DMS114 treated with DMSO at 0.1 percent for 48 hours (cell line): ENCODE results near the gene SLC9A5.

Source experiments
- DNase-seq: peaks from one replicate; lab custom pipeline; 2025; ENCODE audit not compliant: unreplicated experiment; lab: John Stamatoyannopoulos, UW

The SLC9A5 gene

GRCh38 chr16:67213197-67214019, 35.4 kb upstream of the SLC9A5 start:
- DNase-seq = no peak

GRCh38 chr16:67215706-67216105, 33.1 kb upstream of the SLC9A5 start:
- DNase-seq = no peak

GRCh38 chr16:67216612-67217490, 31.9 kb upstream of the SLC9A5 start:
- no peak for DNase-seq

GRCh38 chr16:67223992-67224391, 24.8 kb upstream of the SLC9A5 start:
- no peak for DNase-seq

- no peak for DNase-seq
Observed at GRCh38 chr16:67226295-67226803, 22.4 kb upstream of the SLC9A5 start.

- peak; percentile 94 for DNase-seq
Observed at GRCh38 chr16:67226804-67227566, 21.8 kb upstream of the SLC9A5 start, which contains the start of gene TMEM208. TSS of gene TMEM208 (plus strand) at chr16:67227130. CDS start at chr16:67227219, 89 bp downstream.

- no peak for DNase-seq
Observed at GRCh38 chr16:67227567-67227921, 21.2 kb upstream of the SLC9A5 start.

- DNase-seq = no peak
Observed at GRCh38 chr16:67228034-67228785, 20.6 kb upstream of the SLC9A5 start.

- no peak for DNase-seq
Observed at GRCh38 chr16:67228905-67229304, 19.9 kb upstream of the SLC9A5 start.

GRCh38 chr16:67229906-67230808, 18.6 kb upstream of the SLC9A5 start:
- no peak for DNase-seq

GRCh38 chr16:67230809-67231660, 17.7 kb upstream of the SLC9A5 start:
- DNase-seq = no peak

GRCh38 chr16:67233596-67233995, 15.2 kb upstream of the SLC9A5 start:
- DNase-seq = no peak

GRCh38 chr16:67234180-67234597, 14.6 kb upstream of the SLC9A5 start:
- no peak for DNase-seq

GRCh38 chr16:67235816-67236562, 12.8 kb upstream of the SLC9A5 start:
- DNase-seq = no peak

GRCh38 chr16:67236563-67237395, 12.0 kb upstream of the SLC9A5 start:
- no peak for DNase-seq

- DNase-seq = no peak
Observed at GRCh38 chr16:67237396-67238277, 11.1 kb upstream of the SLC9A5 start.
